Fibroblast of lung (primary cell): Measurements from ENCODE around the gene YTHDC2. TPM values are rescaled to one million over a fixed set of nuclear protein-coding genes. Genes with fewer than 3 reads are reported as not detected.
A peak's percentile ranks its signal among the peaks of the same experiment; 100 is the strongest.

Source experiments
- DNase-seq, 2 donors: peaks; one replicate each; pipeline versions ENCODE4 v3.0.0 to v3.0.0-alpha.2; 2010; ENCODE audit warnings: low read depth in 2 of 2
- H2AFZ ChIP-seq: 2 replicates; pipeline ENCODE4 v1.5.1; 2012; ENCODE audit warnings: low read length, control low read depth, inconsistent platforms
- H3K27ac ChIP-seq: 2 replicates; pipeline ENCODE4 v1.5.1; 2011; ENCODE audit warnings: low read length, control low read depth; ENCODE audit not compliant: insufficient read depth
- H3K27me3 ChIP-seq: 2 replicates; pipeline ENCODE4 v1.5.1; 2011; ENCODE audit warnings: mild to moderate bottlenecking, low read length; ENCODE audit not compliant: control insufficient read depth, insufficient read depth
- H3K36me3 ChIP-seq: 2 replicates; pipeline ENCODE4 v1.5.1; 2011; ENCODE audit warnings: low read length; ENCODE audit not compliant: control insufficient read depth, insufficient read depth
- H3K4me1 ChIP-seq: 2 replicates; pipeline ENCODE4 v1.5.1; 2011; ENCODE audit warnings: low read length; ENCODE audit not compliant: control insufficient read depth, insufficient read depth; ENCODE audit errors: extremely low read depth
- H3K4me2 ChIP-seq: 2 replicates; pipeline ENCODE4 v1.5.1; 2011; ENCODE audit warnings: low read length, control low read depth; ENCODE audit not compliant: insufficient read depth; ENCODE audit errors: extremely low read depth
- H3K4me3 ChIP-seq, 4 experiments: fragments of 200-600 bp in 1 of 4; sonication (generic) in 1 of 4; replicated peaks in 1 of 4; 2 replicates each; pipeline ENCODE4 v1.5.1; 2011 to 2016; ENCODE audit warnings: low read length in 4 of 4, low read depth in 3 of 4, mild to moderate bottlenecking in 3 of 4, control low read depth in 2 of 4, inconsistent platforms in 1 of 4, mixed read lengths in 1 of 4; ENCODE audit not compliant: insufficient read depth in 1 of 4; ENCODE audit errors: control extremely low read depth in 1 of 4
- H3K79me2 ChIP-seq: 2 replicates; pipeline ENCODE4 v1.5.1; 2012; ENCODE audit warnings: mild to moderate bottlenecking, low read length, inconsistent platforms; ENCODE audit not compliant: control insufficient read depth, insufficient read depth
- H3K9ac ChIP-seq: 2 replicates; pipeline ENCODE4 v1.5.1; 2011; ENCODE audit warnings: mild to moderate bottlenecking, low read length, control low read depth; ENCODE audit not compliant: insufficient read depth
- H3K9me3 ChIP-seq: 2 replicates; pipeline ENCODE4 v1.5.1; 2012; ENCODE audit warnings: low read depth, low read length; ENCODE audit not compliant: control insufficient read depth, insufficient read depth
- H4K20me1 ChIP-seq: 2 replicates; pipeline ENCODE4 v1.5.1; 2011; ENCODE audit warnings: low read length; ENCODE audit not compliant: control insufficient read depth, insufficient read depth; ENCODE audit errors: extremely low read depth
- EZH2 ChIP-seq: IDR thresholded peaks from 2 replicates; pipeline ENCODE4 v1.5.1; 2012; ENCODE audit warnings: low read length, control low read depth, mild to moderate bottlenecking; ENCODE audit errors: missing control alignments
- polyA plus RNA-seq, 2 donors: library from polyadenylated mRNA; depleted of rRNA in 1 of 2; stranded (reverse) in 1 of 2; unstranded in 1 of 2; fragments of >200 nt; gene quantifications; 2 replicates each; pipeline ENCODE4 v1.2.1, GENCODE V29; 2011 to 2012; ENCODE audit warnings: missing spikeins in 1 of 2
- total RNA-seq: library from RNA; depleted of rRNA; stranded (reverse); fragments of >200 nt; gene quantifications from 2 replicates; pipeline ENCODE4 v1.2.1, GENCODE V29; 2014
- TF ChIP-seq, protein P1 (sequence below), 2 donors: IDR thresholded peaks in 1 of 2; conservative IDR thresholded peaks in 1 of 2; 1 replicate in 1 of 2; 2 replicates in 1 of 2; pipeline ENCODE4 v1.5.1; 2011 to 2012; ENCODE audit warnings: low read length in 2 of 2, control low read depth in 1 of 2, inconsistent platforms in 1 of 2, low read depth in 1 of 2, mild to moderate bottlenecking in 1 of 2

Gene YTHDC2
- total and polyA plus RNA-seq, 2 donors (not counting 1 experiment from before 2014, with no cell fraction given), result 8.3 to 32.7 TPM

DNA sequence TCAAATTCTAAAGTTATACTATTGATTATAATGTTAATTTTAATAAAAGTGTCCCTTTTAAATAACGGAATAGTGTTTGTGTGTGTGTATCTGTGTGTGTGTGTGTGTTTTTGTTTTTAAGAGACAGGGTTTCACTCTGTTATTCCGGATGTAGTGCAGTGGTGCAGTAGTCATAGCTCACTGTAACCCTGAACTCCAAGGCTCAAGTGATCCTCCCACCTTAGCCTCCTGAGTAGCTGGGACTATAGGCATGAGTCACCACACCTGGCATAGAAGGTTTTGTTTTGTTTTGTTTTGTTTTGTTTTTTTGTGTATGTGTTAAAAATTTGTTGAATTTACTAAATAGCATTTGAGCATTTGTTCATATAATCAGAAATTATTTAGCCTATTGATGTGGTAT lies 64.6 kb downstream of the YTHDC2 start:
- no peaks in the 10 kb centered on the region for H3K36me3 ChIP-seq
- H3K4me2 ChIP-seq, result no peak overlapping the region
- no peaks in the 10 kb centered on the region for H3K27me3 ChIP-seq
- no peak for DNase-seq
- peaks cover 3% of the 10 kb centered on the region for H3K4me1 ChIP-seq
- no peak overlapping the region for H3K27ac ChIP-seq
- TF ChIP-seq, protein P1, sequence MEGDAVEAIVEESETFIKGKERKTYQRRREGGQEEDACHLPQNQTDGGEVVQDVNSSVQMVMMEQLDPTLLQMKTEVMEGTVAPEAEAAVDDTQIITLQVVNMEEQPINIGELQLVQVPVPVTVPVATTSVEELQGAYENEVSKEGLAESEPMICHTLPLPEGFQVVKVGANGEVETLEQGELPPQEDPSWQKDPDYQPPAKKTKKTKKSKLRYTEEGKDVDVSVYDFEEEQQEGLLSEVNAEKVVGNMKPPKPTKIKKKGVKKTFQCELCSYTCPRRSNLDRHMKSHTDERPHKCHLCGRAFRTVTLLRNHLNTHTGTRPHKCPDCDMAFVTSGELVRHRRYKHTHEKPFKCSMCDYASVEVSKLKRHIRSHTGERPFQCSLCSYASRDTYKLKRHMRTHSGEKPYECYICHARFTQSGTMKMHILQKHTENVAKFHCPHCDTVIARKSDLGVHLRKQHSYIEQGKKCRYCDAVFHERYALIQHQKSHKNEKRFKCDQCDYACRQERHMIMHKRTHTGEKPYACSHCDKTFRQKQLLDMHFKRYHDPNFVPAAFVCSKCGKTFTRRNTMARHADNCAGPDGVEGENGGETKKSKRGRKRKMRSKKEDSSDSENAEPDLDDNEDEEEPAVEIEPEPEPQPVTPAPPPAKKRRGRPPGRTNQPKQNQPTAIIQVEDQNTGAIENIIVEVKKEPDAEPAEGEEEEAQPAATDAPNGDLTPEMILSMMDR (conservative IDR thresholded peaks at IDR 0.05 in 1 of 2, IDR thresholded peaks at IDR 0.05 in 1 of 2; ENCODE audit: low read depth in 1 of 2, low read length in 2 of 2), result no peak
- TF ChIP-seq EZH2, result no peak
- no peaks in the 10 kb centered on the region for H4K20me1 ChIP-seq
- no peak overlapping the region for H3K4me3 ChIP-seq
- no peak overlapping the region for H3K9ac ChIP-seq
- no peaks in the 10 kb centered on the region for H3K79me2 ChIP-seq
- H2AFZ ChIP-seq, result no peak overlapping the region
- no peaks in the 10 kb centered on the region for H3K9me3 ChIP-seq

DNA sequence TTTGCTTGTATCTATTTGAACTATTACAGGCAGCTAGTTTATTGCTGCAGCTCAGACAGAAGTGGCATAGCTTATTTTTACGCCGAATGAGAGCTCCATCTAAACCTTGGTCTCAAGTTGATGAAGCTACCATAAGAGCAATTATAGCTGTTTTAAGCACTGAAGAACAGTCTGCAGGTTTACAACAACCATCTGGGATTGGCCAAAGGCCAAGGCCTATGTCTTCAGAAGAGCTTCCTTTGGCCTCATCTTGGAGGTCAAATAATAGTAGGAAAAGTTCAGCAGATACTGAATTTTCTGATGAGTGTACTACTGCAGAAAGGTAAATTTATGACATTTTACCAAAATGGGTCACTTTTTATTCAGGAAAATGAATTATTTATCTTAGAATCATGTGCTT lies 67.9 kb downstream of the YTHDC2 start:
- H3K9me3 ChIP-seq, result no peaks in the 10 kb centered on the region
- TF ChIP-seq EZH2, result no peak
- TF ChIP-seq, protein P1 (conservative IDR thresholded peaks at IDR 0.05 in 1 of 2, IDR thresholded peaks at IDR 0.05 in 1 of 2; ENCODE audit: low read depth in 1 of 2, low read length in 2 of 2), result no peak
- no peak overlapping the region for H3K4me3 ChIP-seq
- DNase-seq, result peak in 1 of 2 donors; percentile 5
- H3K4me2 ChIP-seq, result no peak overlapping the region
- H3K36me3 ChIP-seq, result peaks cover 1% of the 10 kb centered on the region
- H3K27me3 ChIP-seq, result no peaks in the 10 kb centered on the region
- H3K9ac ChIP-seq, result no peak overlapping the region
- H3K4me1 ChIP-seq, result no peaks in the 10 kb centered on the region
- no peak overlapping the region for H3K27ac ChIP-seq
- H2AFZ ChIP-seq, result no peak overlapping the region
- no peaks in the 10 kb centered on the region for H3K79me2 ChIP-seq
- no peaks in the 10 kb centered on the region for H4K20me1 ChIP-seq

DNA sequence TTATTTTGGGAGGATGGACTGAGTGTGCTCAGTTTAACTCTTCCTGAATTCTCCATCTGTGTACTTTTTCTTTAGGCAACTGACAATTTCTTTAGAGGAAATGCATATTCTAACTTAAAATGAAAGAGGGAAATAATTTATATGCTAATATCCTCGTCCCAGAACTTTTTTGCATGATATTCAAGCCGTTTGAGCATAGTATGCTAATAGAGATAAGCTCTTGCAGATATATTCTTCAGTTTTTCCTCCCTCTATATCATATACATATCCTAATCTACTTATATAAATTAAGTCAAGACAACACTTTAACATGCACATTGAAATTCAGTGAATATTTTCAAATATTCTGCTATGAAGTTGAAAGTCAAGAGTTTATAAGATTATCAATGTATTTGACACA lies 84.7 kb downstream of the YTHDC2 start:
- Histone ChIP-seq H3K27me3 (no peaks in the 10 kb centered on the region), H3K4me3 (no peak overlapping the region), H2AFZ (no peak overlapping the region), H3K4me1 (no peaks in the 10 kb centered on the region), H3K9me3 (no peaks in the 10 kb centered on the region), H3K4me2 (no peak overlapping the region), H4K20me1 (no peaks in the 10 kb centered on the region), H3K27ac (no peak overlapping the region), H3K36me3 (no peaks in the 10 kb centered on the region), H3K9ac (no peak overlapping the region), H3K79me2 (no peaks in the 10 kb centered on the region)
- no peak for DNase-seq
- no peak for TF ChIP-seq EZH2
- TF ChIP-seq, protein P1 (conservative IDR thresholded peaks at IDR 0.05 in 1 of 2, IDR thresholded peaks at IDR 0.05 in 1 of 2; ENCODE audit: low read depth in 1 of 2, low read length in 2 of 2), result no peak
